Suprapubic skin (tissue), 4 donors: ENCODE measurements around the gene E2F8.

Experiments used
- EP300 ChIP-seq: sonication (generic); formaldehyde crosslinking; IDR thresholded peaks from one replicate; pipeline ENCODE4 v1.6.1; 2017; ENCODE audit warnings: antibody characterized with exemption
- POLR2A ChIP-seq, 2 donors: fragments of 450-650 bp; IDR thresholded peaks; one replicate each; pipeline ENCODE4 v1.6.1; 2017; ENCODE audit warnings: antibody characterized with exemption in 2 of 2, mild to moderate bottlenecking in 2 of 2, moderate library complexity in 2 of 2
- POLR2AphosphoS5 ChIP-seq, 3 donors: sonication (generic); formaldehyde crosslinking; IDR thresholded peaks; one replicate each; pipeline ENCODE4 v1.6.1; 2017; ENCODE audit warnings: antibody characterized with exemption in 3 of 3
- TF ChIP-seq, protein P1 (sequence below), 2 donors: fragments of 200-600 bp in 1 of 2; fragments of 450-650 bp in 1 of 2; sonication (generic) in 1 of 2; IDR thresholded peaks; one replicate each; pipeline ENCODE4 v1.5.1; 2016 to 2019; ENCODE audit warnings: antibody characterized with exemption in 2 of 2, mild to moderate bottlenecking in 1 of 2, moderate library complexity in 1 of 2

DNA sequence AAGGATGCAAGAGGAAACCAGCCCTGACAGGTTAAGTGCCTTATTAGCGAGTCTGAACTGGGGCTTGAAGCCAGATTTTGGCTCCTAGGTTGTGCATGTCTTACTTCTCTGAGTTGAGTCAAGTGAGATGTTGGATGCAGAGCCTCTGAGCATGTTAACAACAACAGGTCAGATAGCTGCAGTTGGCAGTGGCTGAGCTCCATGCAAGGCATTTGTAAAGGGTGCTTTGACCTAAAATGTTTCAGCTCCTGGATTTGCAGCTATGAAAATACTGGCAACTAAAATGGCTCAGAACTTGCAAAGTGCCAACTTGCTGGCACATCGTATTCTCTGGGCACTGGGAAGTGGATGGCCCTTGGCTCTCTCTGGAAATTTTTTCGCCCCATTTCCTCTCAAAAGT is 22.5 kb downstream of the E2F8 start:
- TF ChIP-seq POLR2A (IDR thresholded peaks at IDR 0.05) (no peak), POLR2AphosphoS5 (IDR thresholded peaks at IDR 0.05) (no peak), EP300 (no peak)
- TF ChIP-seq, protein P1, sequence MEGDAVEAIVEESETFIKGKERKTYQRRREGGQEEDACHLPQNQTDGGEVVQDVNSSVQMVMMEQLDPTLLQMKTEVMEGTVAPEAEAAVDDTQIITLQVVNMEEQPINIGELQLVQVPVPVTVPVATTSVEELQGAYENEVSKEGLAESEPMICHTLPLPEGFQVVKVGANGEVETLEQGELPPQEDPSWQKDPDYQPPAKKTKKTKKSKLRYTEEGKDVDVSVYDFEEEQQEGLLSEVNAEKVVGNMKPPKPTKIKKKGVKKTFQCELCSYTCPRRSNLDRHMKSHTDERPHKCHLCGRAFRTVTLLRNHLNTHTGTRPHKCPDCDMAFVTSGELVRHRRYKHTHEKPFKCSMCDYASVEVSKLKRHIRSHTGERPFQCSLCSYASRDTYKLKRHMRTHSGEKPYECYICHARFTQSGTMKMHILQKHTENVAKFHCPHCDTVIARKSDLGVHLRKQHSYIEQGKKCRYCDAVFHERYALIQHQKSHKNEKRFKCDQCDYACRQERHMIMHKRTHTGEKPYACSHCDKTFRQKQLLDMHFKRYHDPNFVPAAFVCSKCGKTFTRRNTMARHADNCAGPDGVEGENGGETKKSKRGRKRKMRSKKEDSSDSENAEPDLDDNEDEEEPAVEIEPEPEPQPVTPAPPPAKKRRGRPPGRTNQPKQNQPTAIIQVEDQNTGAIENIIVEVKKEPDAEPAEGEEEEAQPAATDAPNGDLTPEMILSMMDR (IDR thresholded peaks at IDR 0.05), result no peak
